HG03045 (cell line): ENCODE data around the gene CCR5AS.
"Not testable (repeated sequence)": the region's sequence is repeated elsewhere in the genome, so short reads cannot be mapped to it uniquely, and the experiment has no call there.

ENCODE experiments used
- ATAC-seq: cut with Tn5 transposase; IDR thresholded peaks from one replicate; pipeline ENCODE4 v1.9.1; 2021; ENCODE audit warnings: mild to moderate bottlenecking, moderate library complexity; ENCODE audit not compliant: unreplicated experiment

CCR5AS gene

GRCh38 chr3:46429671-46430070, 22.8 kb upstream of the CCR5AS start:
- no peak for ATAC-seq

GRCh38 chr3:46429250-46429649, 22.4 kb upstream of the CCR5AS start:
- ATAC-seq: no peak

DNA sequence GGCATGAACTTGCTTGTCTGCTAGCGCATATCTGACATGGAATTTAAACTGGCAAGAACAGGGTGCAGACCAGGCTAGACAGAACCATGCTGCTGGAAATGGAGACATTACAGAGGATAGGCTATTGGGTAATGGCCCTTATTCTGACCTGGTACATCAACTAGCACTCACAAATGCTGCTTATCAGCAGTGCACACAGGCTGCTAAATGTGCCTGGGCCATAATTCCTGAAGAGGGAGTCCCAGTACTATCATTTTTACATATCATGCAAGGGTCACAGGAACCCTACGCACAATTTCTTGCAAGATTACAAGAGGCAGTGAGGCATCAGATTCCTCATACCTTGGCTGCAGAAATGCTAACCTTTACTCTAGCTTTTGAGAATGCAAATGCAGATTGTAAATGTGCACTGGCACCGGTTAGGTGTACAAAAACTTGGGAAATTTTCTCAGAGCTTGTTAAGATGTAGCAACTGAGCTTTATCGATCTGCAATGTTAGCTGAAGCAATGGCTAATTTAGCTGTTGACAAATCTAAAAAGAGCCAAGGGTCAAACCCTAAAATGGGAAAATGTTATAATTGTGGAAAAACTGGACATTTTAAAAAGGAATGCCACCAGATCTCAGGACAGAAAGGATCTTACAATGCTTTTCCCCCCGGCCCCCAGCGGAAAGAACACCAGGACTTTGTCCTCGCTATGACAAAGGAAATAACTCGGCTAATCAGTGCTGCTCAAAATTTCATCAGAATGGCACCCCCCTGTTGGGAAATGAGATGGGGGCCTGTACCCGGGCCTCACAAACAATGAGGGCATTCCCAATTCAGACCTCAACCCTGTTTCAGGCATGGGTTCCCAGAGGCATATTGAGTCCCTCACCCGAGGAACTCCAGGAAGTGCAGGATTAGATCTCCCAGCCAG, 21.3 kb upstream of the CCR5AS start:
- ATAC-seq: no peak

GRCh38 chr3:46427404-46427803, 20.5 kb upstream of the CCR5AS start:
- not testable (repeated sequence) for ATAC-seq

DNA sequence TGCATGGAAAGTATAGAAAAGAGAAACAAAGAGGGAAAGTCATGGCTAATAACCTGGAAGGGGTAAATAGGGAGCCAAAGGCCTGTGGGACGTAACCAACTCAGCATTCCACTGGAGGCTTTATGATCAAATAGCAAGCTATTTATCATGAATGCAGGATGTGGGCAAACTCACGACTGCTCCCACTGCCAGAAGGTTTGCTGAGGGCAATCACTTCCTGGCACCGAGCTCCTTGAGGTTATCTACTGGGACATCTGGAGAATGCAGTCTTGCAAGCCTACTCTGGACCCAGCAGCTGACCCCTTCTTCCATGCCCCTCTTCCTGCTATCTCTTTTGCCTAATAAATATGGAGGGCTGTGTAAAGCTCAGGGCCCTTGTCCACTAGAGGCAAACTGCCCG, 19.6 kb upstream of the CCR5AS start:
- not testable (repeated sequence) for ATAC-seq

DNA sequence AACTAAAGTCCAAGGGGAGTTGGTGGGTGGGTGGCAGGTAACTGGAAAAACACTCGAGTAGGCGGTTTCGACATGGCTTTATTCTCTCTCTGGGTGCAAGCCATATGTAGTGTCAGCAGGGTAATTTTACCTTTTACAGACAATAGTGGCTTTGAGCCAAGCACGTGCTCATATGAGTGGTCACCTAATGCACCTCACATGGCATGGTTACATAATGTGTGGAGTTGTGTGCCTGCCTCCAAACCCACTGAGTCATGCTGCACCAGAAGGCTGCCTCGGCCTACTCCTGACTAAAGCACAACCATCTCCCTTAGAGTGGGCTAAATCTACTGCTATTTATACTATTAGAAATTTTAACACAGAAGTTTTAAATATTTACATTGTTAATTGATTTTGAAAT, 16.7 kb upstream of the CCR5AS start:
- ATAC-seq: no peak

GRCh38 chr3:46422617-46423016, 15.8 kb upstream of the CCR5AS start:
- ATAC-seq: no peak

DNA sequence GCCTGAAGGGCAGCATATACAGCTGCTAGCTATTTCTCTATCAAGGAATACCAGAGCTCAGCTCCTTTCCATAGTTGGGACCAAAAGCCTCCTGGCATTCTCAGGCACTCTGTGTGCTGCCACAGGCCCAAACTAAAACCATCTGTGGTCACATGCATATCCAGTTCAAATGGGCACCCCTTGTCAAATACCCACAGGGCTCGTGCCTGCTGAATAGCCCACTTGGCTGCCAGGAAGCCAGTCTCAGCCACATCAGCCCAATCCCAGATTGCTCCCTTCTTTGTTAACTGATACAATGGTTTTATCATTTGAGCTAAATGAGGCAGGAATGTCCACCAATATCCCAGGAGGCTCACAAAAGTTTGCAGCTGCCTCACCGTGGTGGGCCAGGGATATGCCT, 14.1 kb upstream of the CCR5AS start:
- ATAC-seq: no peak

- ATAC-seq: no peak
Observed at GRCh38 chr3:46419816-46420215, 12.9 kb upstream of the CCR5AS start.

DNA sequence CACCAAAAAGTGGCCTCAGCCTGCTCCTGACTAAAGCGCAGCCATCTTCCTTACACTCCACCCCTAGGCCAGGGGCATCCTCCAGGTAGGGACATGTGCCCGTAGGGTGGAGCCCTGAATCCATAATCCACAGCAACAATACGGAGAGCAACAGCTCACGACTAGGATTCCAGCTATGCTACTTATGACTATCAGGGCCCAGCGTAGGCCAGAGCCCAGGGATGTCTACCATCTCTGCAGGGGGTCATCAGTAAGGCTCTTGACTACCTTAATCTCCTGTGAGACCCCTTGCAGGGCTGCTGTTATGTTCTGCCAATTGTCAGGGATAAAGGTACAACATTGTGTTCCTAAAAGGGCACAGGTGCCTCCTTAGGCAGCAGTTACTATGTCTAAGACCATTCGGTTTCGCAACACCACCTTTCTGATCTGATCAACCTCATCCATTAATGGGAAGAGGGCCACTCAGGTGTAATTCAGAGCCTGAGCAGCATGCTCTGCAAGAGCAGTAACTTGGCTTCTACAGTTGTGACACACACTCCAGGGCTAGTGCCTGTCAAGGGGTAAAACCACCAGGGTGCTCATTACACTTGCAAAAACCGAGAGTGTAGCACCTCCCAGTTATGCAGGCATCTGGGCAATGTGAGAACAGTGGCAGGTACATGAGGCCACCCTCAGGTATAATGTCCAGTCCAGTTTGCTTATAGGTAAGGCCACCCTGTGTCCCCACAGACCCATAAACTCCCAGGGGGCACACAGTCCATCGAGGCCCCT, 11.2 kb upstream of the CCR5AS start:
- ATAC-seq: no peak

GRCh38 chr3:46416811-46417510, 10.1 kb upstream of the CCR5AS start:
- ATAC-seq: no peak

GRCh38 chr3:46416125-46416810, 9.4 kb upstream of the CCR5AS start:
- ATAC-seq: no peak

- ATAC-seq: no peak
Observed at GRCh38 chr3:46414739-46415138, 7.9 kb upstream of the CCR5AS start.

DNA sequence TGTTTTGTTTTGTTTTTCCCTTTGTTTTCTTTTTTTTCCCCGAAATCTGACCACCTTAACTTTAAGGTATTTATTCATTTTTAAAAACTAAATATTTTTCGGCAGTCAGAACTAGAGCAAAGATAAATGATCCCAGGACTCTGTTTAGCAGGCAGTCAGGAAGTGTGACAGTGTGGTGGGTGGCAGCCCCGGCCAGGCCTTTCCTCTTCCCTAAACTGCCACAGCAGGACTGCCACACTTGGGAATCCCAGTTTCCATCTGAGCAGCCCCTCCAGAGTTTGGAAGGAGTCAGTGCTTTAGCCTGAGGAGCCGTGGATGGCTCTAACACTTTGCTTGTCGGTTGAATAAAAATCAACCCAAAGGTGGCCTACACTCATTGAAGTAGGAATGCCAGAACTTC, 7.1 kb upstream of the CCR5AS start:
- ATAC-seq: no peak

DNA sequence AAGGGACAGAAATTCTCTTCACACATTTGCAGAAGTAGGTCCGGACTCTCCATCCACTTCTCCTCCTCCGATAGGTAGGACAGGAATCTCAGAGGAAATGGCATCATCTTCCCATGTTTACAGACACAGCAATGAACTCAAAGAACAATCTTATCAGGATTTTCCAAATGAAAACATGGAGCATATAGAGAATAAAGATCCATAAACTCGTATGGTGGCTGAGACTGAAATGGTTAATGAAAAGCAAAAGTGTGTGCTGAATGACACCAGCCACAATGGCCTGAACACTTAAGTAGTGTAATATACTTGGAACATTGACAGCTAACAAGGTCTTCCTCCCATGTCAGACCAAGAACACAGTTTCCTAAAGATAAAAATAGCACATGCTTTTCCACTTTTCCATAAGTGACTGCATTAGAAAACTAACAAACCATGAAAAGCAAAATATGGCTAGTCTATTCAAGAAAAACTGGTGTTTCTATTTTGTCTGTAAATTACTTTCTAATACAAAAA, 6.0 kb upstream of the CCR5AS start:
- no peak for ATAC-seq

GRCh38 chr3:46411271-46411670, 4.4 kb upstream of the CCR5AS start:
- no peak for ATAC-seq

DNA sequence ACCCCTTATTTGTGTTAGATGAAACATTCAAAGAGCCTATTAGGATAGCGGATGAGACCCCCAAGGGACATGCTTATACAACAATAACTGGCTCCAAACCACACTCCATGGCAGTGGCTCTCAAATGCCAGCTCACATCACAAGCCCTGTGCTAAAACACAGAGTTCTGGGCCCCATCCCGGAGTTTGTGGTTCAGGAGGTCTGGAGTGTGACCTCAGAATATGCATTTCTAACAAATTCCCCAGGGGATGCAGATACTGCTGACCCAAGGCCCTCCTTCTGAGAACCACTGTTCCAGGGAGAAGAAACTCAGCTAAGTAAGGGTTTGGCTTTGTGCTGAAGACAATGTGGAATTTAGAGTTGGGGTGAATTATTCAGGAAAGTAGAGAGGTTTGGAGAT, 3.8 kb upstream of the CCR5AS start:
- ATAC-seq: no peak

DNA sequence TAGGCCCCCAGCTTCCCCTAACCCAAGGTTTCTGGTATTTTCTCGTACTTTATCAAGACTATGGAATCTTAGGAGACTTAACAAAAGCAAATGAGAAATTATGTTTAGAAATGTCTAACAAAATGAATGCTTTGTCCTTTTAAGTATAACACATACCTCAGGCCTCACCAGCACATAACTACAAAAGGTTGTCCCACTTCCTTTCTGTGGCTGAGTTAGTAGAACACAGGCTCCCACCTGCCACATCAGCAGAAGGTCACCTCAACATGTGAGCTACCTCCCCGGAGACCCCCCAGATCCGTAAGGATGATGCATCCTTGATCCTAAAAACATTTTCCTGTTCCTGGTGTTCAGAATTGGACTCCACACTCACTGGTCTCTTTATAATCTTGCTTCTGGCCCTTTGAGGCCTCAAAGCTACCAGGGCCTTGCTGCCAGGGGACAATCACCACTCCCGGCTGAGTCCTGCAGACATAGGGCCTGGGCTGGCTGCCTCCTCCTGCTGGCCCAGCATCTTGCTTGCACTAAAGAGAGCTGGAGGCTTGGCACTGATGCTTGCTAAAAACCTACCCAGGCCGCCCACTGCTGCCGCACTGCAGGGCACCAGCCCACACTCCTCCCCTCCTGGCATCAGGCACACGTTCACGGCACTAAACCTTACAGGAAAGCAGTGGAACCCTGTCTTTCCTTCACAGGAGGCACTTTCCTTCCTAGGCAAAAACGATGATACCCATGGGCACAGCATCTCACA, 3.0 kb upstream of the CCR5AS start:
- no peak for ATAC-seq

DNA sequence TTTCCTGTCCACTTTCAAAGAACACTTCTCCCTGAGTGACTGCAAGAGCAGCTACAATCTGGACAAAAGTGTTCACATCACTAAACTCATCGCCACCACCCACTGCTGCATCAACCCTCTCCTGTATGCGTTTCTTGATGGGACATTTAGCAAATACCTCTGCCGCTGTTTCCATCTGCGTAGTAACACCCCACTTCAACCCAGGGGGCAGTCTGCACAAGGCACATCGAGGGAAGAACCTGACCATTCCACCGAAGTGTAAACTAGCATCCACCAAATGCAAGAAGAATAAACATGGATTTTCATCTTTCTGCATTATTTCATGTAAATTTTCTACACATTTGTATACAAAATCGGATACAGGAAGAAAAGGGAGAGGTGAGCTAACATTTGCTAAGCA, 2.0 kb upstream of the CCR5AS start:
- no peak for ATAC-seq

- no peak for ATAC-seq
Observed at GRCh38 chr3:46407970-46408369, 1.1 kb upstream of the CCR5AS start.
